ENCODE results near the gene LDHB.

DNA sequence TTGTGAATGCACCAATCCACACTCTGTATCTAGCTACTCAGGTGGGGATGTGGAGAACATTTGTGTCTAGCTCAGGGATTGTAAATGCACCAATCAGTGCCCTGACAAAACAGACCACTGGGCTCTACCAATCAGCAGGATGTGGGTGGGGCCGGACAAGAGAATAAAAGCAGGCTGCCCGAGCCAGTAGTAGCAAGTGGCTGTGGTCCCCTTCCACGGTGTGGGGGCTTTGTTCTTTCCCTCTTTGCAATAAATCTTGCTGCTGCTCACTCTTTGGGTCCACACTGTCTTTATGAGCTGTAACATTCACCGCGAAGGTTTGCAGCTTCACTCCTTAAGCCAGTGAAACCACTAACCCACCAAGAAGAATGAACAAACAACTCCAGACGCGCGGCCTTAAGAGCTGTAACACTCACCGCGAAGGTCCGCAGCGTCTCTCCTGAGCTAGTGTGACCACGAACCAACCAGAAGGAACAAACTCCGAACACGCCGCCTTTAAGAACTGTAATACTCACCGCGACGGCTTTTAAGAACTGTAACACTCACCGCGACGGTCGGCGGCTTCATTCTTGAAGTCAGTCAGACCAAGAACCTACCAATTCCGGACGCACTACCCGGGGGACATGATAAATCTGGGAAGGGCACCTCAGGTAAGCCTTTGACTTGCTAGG is 4.6 kb upstream of the LDHB start:
- TF ChIP-seq, protein P1, sequence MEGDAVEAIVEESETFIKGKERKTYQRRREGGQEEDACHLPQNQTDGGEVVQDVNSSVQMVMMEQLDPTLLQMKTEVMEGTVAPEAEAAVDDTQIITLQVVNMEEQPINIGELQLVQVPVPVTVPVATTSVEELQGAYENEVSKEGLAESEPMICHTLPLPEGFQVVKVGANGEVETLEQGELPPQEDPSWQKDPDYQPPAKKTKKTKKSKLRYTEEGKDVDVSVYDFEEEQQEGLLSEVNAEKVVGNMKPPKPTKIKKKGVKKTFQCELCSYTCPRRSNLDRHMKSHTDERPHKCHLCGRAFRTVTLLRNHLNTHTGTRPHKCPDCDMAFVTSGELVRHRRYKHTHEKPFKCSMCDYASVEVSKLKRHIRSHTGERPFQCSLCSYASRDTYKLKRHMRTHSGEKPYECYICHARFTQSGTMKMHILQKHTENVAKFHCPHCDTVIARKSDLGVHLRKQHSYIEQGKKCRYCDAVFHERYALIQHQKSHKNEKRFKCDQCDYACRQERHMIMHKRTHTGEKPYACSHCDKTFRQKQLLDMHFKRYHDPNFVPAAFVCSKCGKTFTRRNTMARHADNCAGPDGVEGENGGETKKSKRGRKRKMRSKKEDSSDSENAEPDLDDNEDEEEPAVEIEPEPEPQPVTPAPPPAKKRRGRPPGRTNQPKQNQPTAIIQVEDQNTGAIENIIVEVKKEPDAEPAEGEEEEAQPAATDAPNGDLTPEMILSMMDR (IDR thresholded peaks at IDR 0.05; ENCODE audit: low read depth, low read length, poor library complexity, severe bottlenecking), result no peak
- no peak for TF ChIP-seq EZH2phosphoT487 (IDR thresholded peaks at IDR 0.05; ENCODE audit: borderline replicate concordance, low read length)
